Upper lobe of left lung (tissue), 4 donors: ENCODE data around the gene TMPRSS7.

Source experiments
- CTCF ChIP-seq, 6 experiments: fragments of 450-650 bp in 4 of 6; fragments of 200-600 bp in 2 of 6; sonication (generic) in 2 of 6; IDR thresholded peaks; one replicate each; pipeline ENCODE4 v1.5.1; 2016 to 2019; ENCODE audit warnings: antibody characterized with exemption in 6 of 6
- EP300 ChIP-seq, 4 donors: sonication (generic); formaldehyde crosslinking; IDR thresholded peaks; one replicate each; pipeline ENCODE4 v1.5.1; 2017; ENCODE audit warnings: antibody characterized with exemption in 4 of 4, control low read depth in 2 of 4
- POLR2A ChIP-seq, 4 donors: fragments of 450-650 bp; IDR thresholded peaks; one replicate each; pipeline ENCODE4 v1.5.1; 2016 to 2017; ENCODE audit warnings: antibody characterized with exemption in 4 of 4, mild to moderate bottlenecking in 2 of 4
- POLR2AphosphoS5 ChIP-seq, 2 donors: sonication (generic); formaldehyde crosslinking; IDR thresholded peaks; one replicate each; pipeline ENCODE4 v1.5.1; 2017; ENCODE audit warnings: antibody characterized with exemption in 2 of 2

GRCh38 chr3:112002096-112002971 lies 32.2 kb upstream of the TMPRSS7 start:
- TF ChIP-seq EP300 (IDR thresholded peaks at IDR 0.05) (no peak), CTCF (IDR thresholded peaks at IDR 0.05) (no peak), POLR2AphosphoS5 (IDR thresholded peaks at IDR 0.05) (no peak), POLR2A (IDR thresholded peaks at IDR 0.05) (no peak)
